ENCODE data around the gene KCNN3.

KCNN3 gene

GRCh38 chr1:154769193-154769895 lies 100.7 kb downstream of the KCNN3 start:
- DNase-seq = no peak

GRCh38 chr1:154768456-154769125 lies 101.5 kb downstream of the KCNN3 start:
- no peak for DNase-seq

- no peak for DNase-seq
These were observed 102.5 kb downstream of the KCNN3 start for GRCh38 chr1:154767315-154768240.

- no peak for DNase-seq
These were observed 104.1 kb downstream of the KCNN3 start for GRCh38 chr1:154765970-154766369.

- no peak for DNase-seq
These were observed 105.3 kb downstream of the KCNN3 start for GRCh38 chr1:154764773-154765172.

- DNase-seq = no peak
These were observed 105.9 kb downstream of the KCNN3 start for GRCh38 chr1:154764181-154764580.

- peak; percentile 71 to 85 (median 74) for DNase-seq
These were observed 109.6 kb downstream of the KCNN3 start for GRCh38 chr1:154760469-154760933.

- no peak for DNase-seq
These were observed 110.3 kb downstream of the KCNN3 start for GRCh38 chr1:154759793-154760192.

- DNase-seq = peak in 1 of 4 experiments; percentile 45
These were observed 110.9 kb downstream of the KCNN3 start for GRCh38 chr1:154759196-154759595.

- no peak for DNase-seq
These were observed 111.7 kb downstream of the KCNN3 start for GRCh38 chr1:154758346-154758745.

GRCh38 chr1:154756793-154757548 lies 113.1 kb downstream of the KCNN3 start:
- DNase-seq = no peak

- DNase-seq = peak in 1 of 4 experiments; percentile 7
These were observed 114.0 kb downstream of the KCNN3 start for GRCh38 chr1:154755858-154756730.

- no peak for DNase-seq
These were observed 116.7 kb downstream of the KCNN3 start for GRCh38 chr1:154753426-154753825.

- DNase-seq = no peak
These were observed 117.6 kb downstream of the KCNN3 start for GRCh38 chr1:154752273-154753030.

GRCh38 chr1:154751690-154752089 lies 118.4 kb downstream of the KCNN3 start:
- no peak for DNase-seq

GRCh38 chr1:154750681-154751665 lies 119.1 kb downstream of the KCNN3 start:
- no peak for DNase-seq

- no peak for DNase-seq
These were observed 120.9 kb downstream of the KCNN3 start for GRCh38 chr1:154749078-154749760.

- no peak for DNase-seq
These were observed 121.7 kb downstream of the KCNN3 start for GRCh38 chr1:154748405-154748775.

Data from activated naive CD4-positive, alpha-beta T cell (primary cell).